GM18520 (cell line): ENCODE measurements around the gene SUSD1.

ENCODE experiments used
- ATAC-seq: cut with Tn5 transposase; IDR thresholded peaks from one replicate; pipeline ENCODE4 v1.9.1; 2021; ENCODE audit not compliant: unreplicated experiment

The SUSD1 gene

DNA sequence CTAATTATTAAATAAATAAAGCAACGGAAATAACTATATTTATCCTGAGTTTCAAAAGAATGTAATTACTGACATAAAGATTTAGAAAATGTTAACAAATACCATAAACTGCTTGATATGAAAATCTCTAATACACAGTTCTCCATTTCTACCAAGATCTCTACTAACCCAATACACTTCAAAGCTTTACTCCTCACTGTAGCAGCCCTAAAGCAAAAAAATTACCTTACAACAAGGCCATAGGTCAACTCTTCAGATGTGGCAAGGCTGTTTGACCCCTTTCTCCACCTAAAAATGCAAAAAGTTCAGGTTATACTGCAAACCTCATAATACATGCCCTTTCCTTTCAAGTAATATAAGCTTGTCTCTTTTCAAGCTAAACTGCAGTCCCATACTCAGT is 181.8 kb downstream of the SUSD1 start:
- no peak for ATAC-seq

DNA sequence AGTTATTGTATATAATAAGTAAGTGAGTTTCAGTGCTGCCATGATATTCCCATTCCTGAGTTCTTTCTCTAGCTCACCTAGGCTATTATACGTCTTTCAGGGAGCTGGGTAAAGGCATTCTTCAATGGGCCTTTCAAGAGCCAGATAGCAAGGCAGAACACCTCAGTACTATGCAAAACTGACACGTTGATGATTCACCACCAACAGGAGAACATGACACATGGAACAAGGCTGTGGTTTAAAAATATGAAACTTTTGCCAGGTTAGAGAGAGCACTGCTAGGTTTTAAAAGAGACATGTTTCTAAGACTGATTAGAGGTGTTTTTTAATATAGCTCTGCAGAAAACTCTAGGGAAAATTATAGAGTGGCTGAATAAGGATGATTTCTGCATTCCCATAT is 182.6 kb downstream of the SUSD1 start:
- ATAC-seq: peak; percentile 95

DNA sequence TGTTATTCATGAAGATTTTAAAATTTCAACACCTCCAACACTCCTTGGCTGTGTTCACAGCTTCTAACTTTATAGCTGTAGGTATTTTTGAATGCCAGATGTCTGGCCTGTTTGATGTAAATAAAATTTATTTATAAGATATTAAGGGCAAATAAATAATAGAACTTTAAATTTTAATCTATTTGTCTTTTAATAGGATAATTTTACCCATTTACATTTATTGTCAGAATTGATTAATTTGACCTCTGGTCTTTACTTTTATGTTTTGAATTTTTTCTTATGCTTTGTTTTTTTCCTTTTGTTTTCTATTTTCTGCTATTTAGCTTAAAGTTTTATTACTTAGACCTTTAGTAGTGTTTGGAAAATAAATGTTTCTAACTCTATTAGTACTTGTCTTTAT is 183.9 kb downstream of the SUSD1 start:
- no peak for ATAC-seq
